AG04449 (cell line): Measurements from ENCODE around the gene ATG7.

Source experiments
- CTCF ChIA-PET: fragments of 350-600 bp; formaldehyde crosslinking; extraction: SDS; loops from one replicate; lab custom pipeline; 2021; ENCODE audit warnings: antibody characterized with exemption; lab: Yijun Ruan, JAX
- POLR2A ChIA-PET: fragments of 400-600, 350-600 bp; formaldehyde crosslinking; extraction: SDS; loops from one replicate; lab custom pipeline; 2020; ENCODE audit warnings: antibody characterized with exemption, inconsistent platforms; lab: Yijun Ruan, JAX
- DNase-seq: peaks from one replicate; pipeline ENCODE4 v3.0.0-alpha.2; 2010; ENCODE audit warnings: low read depth, low spot score
- H3K4me3 ChIP-seq: 2 replicates; pipeline ENCODE4 v1.5.1; 2011; ENCODE audit warnings: low read depth, mild to moderate bottlenecking, control low read depth, low read length
- TF ChIP-seq, protein P1 (sequence below): IDR thresholded peaks from one replicate; pipeline ENCODE4 v1.5.1; 2011; ENCODE audit warnings: mild to moderate bottlenecking, moderate library complexity, low read length, control low read depth, inconsistent platforms; ENCODE audit not compliant: insufficient read depth; ENCODE audit errors: missing control alignments

Gene ATG7

DNA sequence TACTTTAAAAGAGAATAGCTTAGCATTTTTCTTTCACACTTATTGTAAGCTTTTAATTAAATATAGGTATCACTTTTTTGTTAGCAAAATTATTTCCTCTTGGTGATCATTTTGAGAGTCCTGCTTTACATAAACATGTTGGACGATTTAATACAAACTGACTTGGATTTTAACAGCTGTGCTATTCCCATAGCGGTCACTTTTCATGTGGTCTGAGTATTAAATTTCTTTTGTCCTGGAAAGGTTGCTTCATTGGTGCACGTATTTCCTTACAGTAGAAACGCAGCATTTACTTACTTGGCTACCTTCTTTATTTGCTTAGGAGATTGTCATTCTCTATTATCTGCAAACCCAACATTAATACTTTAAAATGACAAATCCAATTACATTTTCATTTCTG lies 109.4 kb downstream of the ATG7 start:
- TF ChIP-seq, protein P1, sequence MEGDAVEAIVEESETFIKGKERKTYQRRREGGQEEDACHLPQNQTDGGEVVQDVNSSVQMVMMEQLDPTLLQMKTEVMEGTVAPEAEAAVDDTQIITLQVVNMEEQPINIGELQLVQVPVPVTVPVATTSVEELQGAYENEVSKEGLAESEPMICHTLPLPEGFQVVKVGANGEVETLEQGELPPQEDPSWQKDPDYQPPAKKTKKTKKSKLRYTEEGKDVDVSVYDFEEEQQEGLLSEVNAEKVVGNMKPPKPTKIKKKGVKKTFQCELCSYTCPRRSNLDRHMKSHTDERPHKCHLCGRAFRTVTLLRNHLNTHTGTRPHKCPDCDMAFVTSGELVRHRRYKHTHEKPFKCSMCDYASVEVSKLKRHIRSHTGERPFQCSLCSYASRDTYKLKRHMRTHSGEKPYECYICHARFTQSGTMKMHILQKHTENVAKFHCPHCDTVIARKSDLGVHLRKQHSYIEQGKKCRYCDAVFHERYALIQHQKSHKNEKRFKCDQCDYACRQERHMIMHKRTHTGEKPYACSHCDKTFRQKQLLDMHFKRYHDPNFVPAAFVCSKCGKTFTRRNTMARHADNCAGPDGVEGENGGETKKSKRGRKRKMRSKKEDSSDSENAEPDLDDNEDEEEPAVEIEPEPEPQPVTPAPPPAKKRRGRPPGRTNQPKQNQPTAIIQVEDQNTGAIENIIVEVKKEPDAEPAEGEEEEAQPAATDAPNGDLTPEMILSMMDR = no peak
- CTCF ChIA-PET = interaction anchor here (0.9 to 11.4 kb wide), 10 partner anchors 9 to 452 kb away, joined by 3 to 260 read pairs (median 28); partner anchors contain the start of gene VGLL4
- no peak for DNase-seq
- POLR2A ChIA-PET = no interaction called here
- no peak overlapping the region for H3K4me3 ChIP-seq

DNA sequence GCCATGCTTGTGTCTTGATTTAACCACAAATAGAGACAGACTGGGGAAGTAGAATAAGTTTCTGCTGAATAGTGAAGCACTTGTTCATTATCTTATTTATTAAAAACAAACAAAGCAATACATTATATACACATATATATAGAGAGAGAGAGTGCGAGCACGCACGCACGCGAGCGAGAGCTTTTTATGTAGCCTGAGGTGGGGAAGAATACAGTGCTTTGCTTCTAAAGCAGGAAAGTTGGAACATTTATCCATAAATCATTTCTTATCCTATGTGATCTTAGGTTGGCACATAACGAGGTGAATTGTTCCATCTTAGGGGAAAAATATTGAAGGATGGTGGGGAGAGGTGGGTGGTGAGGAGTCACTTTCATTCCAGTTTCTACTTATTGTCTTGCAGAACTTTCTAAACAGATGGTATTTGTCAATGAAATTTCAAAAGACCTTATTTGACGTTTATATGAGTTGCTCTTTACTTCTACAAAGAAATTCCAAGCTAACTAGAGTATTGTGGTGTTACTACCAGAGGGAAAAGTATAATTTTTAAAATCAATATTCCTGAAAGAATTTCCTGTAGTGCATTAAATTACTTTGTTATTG lies 110.0 kb downstream of the ATG7 start:
- CTCF ChIA-PET = interaction anchor here (0.9 to 11.4 kb wide), 5 partner anchors 132 to 423 kb away, joined by 3 to 260 read pairs (median 48); partner anchors contain the start of gene VGLL4
- no peak for DNase-seq
- TF ChIP-seq, protein P1 = no peak
- POLR2A ChIA-PET = no interaction called here
- H3K4me3 ChIP-seq = no peak overlapping the region

- TF ChIP-seq, protein P1 = no peak
- H3K4me3 ChIP-seq = no peak overlapping the region
- CTCF ChIA-PET = interaction anchor here (1.3 to 11.4 kb wide), 2 partner anchors 12 to 268 kb away, joined by 3 to 260 read pairs; partner anchors contain the start of gene VGLL4
- POLR2A ChIA-PET = no interaction called here
- no peak for DNase-seq
Measured at GRCh38 chr3:11384074-11384473, 111.9 kb downstream of the ATG7 start.

GRCh38 chr3:11385326-11385725 lies 113.1 kb downstream of the ATG7 start:
- ChIA-PET POLR2A (interaction anchor here (0.6 kb wide), 1 partner anchor 277 kb away, joined by 3 read pairs; no protein-coding TSS in a partner anchor), CTCF (interaction anchor here (11.4 kb wide), 1 partner anchor 267 kb away, joined by 260 read pairs; the partner anchor contains the start of gene VGLL4)

GRCh38 chr3:11385891-11386290 lies 113.7 kb downstream of the ATG7 start:
- TF ChIP-seq, protein P1 = no peak
- POLR2A ChIA-PET = no interaction called here
- CTCF ChIA-PET = interaction anchor here (0.9 to 11.4 kb wide), 3 partner anchors 19 to 449 kb away, joined by 3 to 260 read pairs (median 4); partner anchors contain the start of gene VGLL4
- no peak for DNase-seq
- no peak overlapping the region for H3K4me3 ChIP-seq

More at GRCh38 chr3:11385326-11385725, 113.1 kb downstream of the ATG7 start:
- DNase-seq = no peak
- H3K4me3 ChIP-seq = no peak overlapping the region
- TF ChIP-seq, protein P1 = no peak

- POLR2A ChIA-PET = no interaction called here
- DNase-seq = no peak
- TF ChIP-seq, protein P1 = no peak
- H3K4me3 ChIP-seq = no peak overlapping the region
- CTCF ChIA-PET = interaction anchor here (0.9 to 11.4 kb wide), 4 partner anchors 19 to 448 kb away, joined by 3 to 260 read pairs (median 4); partner anchors contain the start of gene VGLL4
Measured at GRCh38 chr3:11386465-11387113, 114.4 kb downstream of the ATG7 start.
